Endothelial cell of umbilical vein (primary cell): Measurements from ENCODE around the gene DAD1.

Experiments
- EZH2 ChIP-seq: IDR thresholded peaks from 2 replicates; pipeline ENCODE4 v1.6.1; 2012; ENCODE audit warnings: borderline replicate concordance, low read depth, mild to moderate bottlenecking, moderate library complexity, low read length, inconsistent platforms; ENCODE audit not compliant: severe bottlenecking
- FOS ChIP-seq: IDR thresholded peaks from 2 replicates; pipeline ENCODE4 v1.6.1; 2011; ENCODE audit warnings: mild to moderate bottlenecking, low read length, moderate library complexity, borderline replicate concordance; ENCODE audit not compliant: insufficient read depth
- GATA2 ChIP-seq: IDR thresholded peaks from 2 replicates; pipeline ENCODE4 v1.7.0; 2011; ENCODE audit warnings: low read depth, mild to moderate bottlenecking, moderate library complexity, mixed read lengths, low read length; ENCODE audit not compliant: insufficient read length, insufficient read depth
- JUN ChIP-seq: IDR thresholded peaks from 2 replicates; pipeline ENCODE4 v1.6.1; 2011; ENCODE audit warnings: borderline replicate concordance, low read depth; ENCODE audit not compliant: insufficient read length, insufficient read depth
- POLR2A ChIP-seq: IDR thresholded peaks from 2 replicates; pipeline ENCODE4 v1.6.1; 2012; ENCODE audit warnings: low read depth, mild to moderate bottlenecking, control low read depth, low read length
- POLR2AphosphoS5 ChIP-seq: IDR thresholded peaks from 2 replicates; pipeline ENCODE4 v1.6.1; 2012; ENCODE audit warnings: low read depth, mild to moderate bottlenecking, control low read depth, low read length, moderate library complexity; ENCODE audit not compliant: insufficient read depth
- TF ChIP-seq, protein P1 (sequence below), 2 donors: IDR thresholded peaks; 1 replicate in 1 of 2; 2 replicates in 1 of 2; pipeline ENCODE4 v1.5.1; 2011; ENCODE audit warnings: low read length in 2 of 2, mild to moderate bottlenecking in 2 of 2, moderate library complexity in 2 of 2, control low read depth in 1 of 2, inconsistent platforms in 1 of 2, low read depth in 1 of 2; ENCODE audit not compliant: insufficient read depth in 1 of 2; ENCODE audit errors: extremely low read depth in 1 of 2
- TF ChIP-seq, protein P2 (sequence below): IDR thresholded peaks from 2 replicates; pipeline ENCODE4 v1.6.1; 2011; ENCODE audit not compliant: insufficient read depth, insufficient read length

DNA sequence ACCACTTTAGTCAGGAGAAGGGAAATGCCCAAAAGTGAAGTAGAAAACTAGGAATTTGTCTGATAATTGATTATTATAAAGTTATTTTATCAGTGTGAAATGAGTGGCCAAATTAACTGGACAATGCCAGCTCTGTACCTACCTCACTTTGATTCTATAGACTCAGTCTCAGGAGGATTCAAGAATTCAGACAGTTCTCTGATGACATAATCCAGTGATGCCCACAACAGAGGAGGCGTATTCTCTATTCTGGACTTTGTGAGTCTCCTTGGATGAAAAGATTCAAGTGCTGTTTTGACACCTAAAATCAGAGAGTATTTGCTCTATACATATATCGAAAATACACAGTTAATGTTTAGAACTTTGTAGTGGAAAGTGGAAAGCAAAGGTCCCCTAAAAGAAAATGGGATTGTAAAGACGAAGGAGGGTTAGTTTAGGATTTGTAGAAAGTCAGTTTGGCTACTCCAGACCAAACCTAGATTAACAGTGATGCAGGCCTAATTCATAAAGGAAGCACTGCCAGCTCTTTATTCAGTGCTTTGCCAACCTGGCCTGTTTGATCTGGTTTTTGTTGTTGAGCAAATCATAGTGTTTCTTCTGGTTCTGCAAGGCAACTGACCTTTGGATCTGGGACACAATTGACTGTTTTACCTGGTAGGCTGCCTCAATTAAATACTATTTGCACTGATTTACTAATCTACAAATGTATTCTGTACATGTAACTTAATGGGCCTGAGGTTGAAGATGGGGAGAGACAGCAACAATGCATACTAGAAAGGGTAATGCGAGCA lies 67.4 kb downstream of the DAD1 start:
- TF ChIP-seq, protein P1, sequence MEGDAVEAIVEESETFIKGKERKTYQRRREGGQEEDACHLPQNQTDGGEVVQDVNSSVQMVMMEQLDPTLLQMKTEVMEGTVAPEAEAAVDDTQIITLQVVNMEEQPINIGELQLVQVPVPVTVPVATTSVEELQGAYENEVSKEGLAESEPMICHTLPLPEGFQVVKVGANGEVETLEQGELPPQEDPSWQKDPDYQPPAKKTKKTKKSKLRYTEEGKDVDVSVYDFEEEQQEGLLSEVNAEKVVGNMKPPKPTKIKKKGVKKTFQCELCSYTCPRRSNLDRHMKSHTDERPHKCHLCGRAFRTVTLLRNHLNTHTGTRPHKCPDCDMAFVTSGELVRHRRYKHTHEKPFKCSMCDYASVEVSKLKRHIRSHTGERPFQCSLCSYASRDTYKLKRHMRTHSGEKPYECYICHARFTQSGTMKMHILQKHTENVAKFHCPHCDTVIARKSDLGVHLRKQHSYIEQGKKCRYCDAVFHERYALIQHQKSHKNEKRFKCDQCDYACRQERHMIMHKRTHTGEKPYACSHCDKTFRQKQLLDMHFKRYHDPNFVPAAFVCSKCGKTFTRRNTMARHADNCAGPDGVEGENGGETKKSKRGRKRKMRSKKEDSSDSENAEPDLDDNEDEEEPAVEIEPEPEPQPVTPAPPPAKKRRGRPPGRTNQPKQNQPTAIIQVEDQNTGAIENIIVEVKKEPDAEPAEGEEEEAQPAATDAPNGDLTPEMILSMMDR (IDR thresholded peaks at IDR 0.05; ENCODE audit: extremely low read depth in 1 of 2, insufficient read depth in 1 of 2, low read depth in 1 of 2, low read length in 2 of 2) = no peak
- TF ChIP-seq, protein P2, sequence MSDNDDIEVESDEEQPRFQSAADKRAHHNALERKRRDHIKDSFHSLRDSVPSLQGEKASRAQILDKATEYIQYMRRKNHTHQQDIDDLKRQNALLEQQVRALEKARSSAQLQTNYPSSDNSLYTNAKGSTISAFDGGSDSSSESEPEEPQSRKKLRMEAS = no peak
- TF ChIP-seq JUN (no peak), POLR2A (no peak), EZH2 (no peak), FOS (no peak), POLR2AphosphoS5 (no peak), GATA2 (no peak)
